Endometrial microvascular endothelial cells (primary cell): ENCODE measurements around the gene SYT15. TPM values are rescaled to one million over a fixed set of nuclear protein-coding genes. Genes with fewer than 3 reads are reported as not detected.
"Not testable (repeated sequence)": the region's sequence is repeated elsewhere in the genome, so short reads cannot be mapped to it uniquely, and the experiment has no call there.

Experiments used
- in situ Hi-C: cut with HindIII; loops from 2 replicates; pipeline ENCODE4 v1.10.0; 2017; ENCODE audit warnings: low sequenced_read_pairs, low pct_unique_long_range_greater_than_20kb; ENCODE audit errors: inconsistent ontology term
- total RNA-seq: library from RNA; depleted of rRNA; stranded (reverse); fragments of >200 nt; gene quantifications from one replicate; pipeline ENCODE4 v1.2.3, GENCODE V29; 2015; ENCODE audit errors: inconsistent ontology term

The SYT15 gene
- total RNA-seq, 1 donor from 2014 or later: 0.46 TPM

- in situ Hi-C loops: no loop called here
Observed at GRCh38 chr10:46554166-46554781, 24.7 kb upstream of the SYT15 start.

- in situ Hi-C loops: no loop called here
Observed at GRCh38 chr10:46555366-46555712, 23.6 kb upstream of the SYT15 start.

GRCh38 chr10:46555713-46556514 lies 23.0 kb upstream of the SYT15 start:
- in situ Hi-C loops: no loop called here

GRCh38 chr10:46556515-46557318 lies 22.2 kb upstream of the SYT15 start, which contains the start of gene GPRIN2:
TSS of gene GPRIN2 (minus strand) at chr10:46556658. CDS start at chr10:46550736, 5,922 bp downstream.
- in situ Hi-C loops: no loop called here

- in situ Hi-C loops: no loop called here
Observed at GRCh38 chr10:46557319-46558121, 21.4 kb upstream of the SYT15 start.

- in situ Hi-C loops: no loop called here
Observed at GRCh38 chr10:46558122-46558391, 20.9 kb upstream of the SYT15 start.

- in situ Hi-C loops: no loop called here
Observed at GRCh38 chr10:46558392-46559185, 20.3 kb upstream of the SYT15 start.

GRCh38 chr10:46559231-46559671 lies 19.7 kb upstream of the SYT15 start:
- in situ Hi-C loops: no loop called here

GRCh38 chr10:46560381-46560780 lies 18.5 kb upstream of the SYT15 start:
- in situ Hi-C loops: no loop called here

GRCh38 chr10:46560952-46561351 lies 18.0 kb upstream of the SYT15 start:
- in situ Hi-C loops: no loop called here

- in situ Hi-C loops: not testable (repeated sequence)
Observed at GRCh38 chr10:46565591-46566332, 13.2 kb upstream of the SYT15 start.

- in situ Hi-C loops: not testable (repeated sequence)
Observed at GRCh38 chr10:46567151-46567550, 11.8 kb upstream of the SYT15 start.

- in situ Hi-C loops: not testable (repeated sequence)
Observed at GRCh38 chr10:46570655-46571054, 8.3 kb upstream of the SYT15 start.

- in situ Hi-C loops: not testable (repeated sequence)
Observed at GRCh38 chr10:46572765-46573164, 6.2 kb upstream of the SYT15 start.

- in situ Hi-C loops: not testable (repeated sequence)
Observed at GRCh38 chr10:46573314-46573713, 5.6 kb upstream of the SYT15 start.

GRCh38 chr10:46573884-46574283 lies 5.0 kb upstream of the SYT15 start:
- in situ Hi-C loops: not testable (repeated sequence)

- in situ Hi-C loops: not testable (repeated sequence)
Observed at GRCh38 chr10:46577624-46578473, 1.1 kb upstream of the SYT15 start.
